GM12865 (cell line): ENCODE measurements around the gene DNAH14.

ENCODE experiments used
- DNase-seq: peaks from one replicate; pipeline ENCODE4 v3.0.0; 2010; ENCODE audit warnings: low read depth
- H3K4me3 ChIP-seq: 2 replicates; pipeline ENCODE4 v1.5.1; 2011; ENCODE audit warnings: mild to moderate bottlenecking, low read depth, low read length, control low read depth
- TF ChIP-seq, protein P1 (sequence below): IDR thresholded peaks from 2 replicates; pipeline ENCODE4 v1.5.1; 2011; ENCODE audit warnings: low read length, control low read depth, low read depth, inconsistent platforms; ENCODE audit not compliant: insufficient read depth; ENCODE audit errors: missing control alignments

The DNAH14 gene

GRCh38 chr1:225342695-225343094 lies 413.2 kb downstream of the DNAH14 start:
- TF ChIP-seq, protein P1, sequence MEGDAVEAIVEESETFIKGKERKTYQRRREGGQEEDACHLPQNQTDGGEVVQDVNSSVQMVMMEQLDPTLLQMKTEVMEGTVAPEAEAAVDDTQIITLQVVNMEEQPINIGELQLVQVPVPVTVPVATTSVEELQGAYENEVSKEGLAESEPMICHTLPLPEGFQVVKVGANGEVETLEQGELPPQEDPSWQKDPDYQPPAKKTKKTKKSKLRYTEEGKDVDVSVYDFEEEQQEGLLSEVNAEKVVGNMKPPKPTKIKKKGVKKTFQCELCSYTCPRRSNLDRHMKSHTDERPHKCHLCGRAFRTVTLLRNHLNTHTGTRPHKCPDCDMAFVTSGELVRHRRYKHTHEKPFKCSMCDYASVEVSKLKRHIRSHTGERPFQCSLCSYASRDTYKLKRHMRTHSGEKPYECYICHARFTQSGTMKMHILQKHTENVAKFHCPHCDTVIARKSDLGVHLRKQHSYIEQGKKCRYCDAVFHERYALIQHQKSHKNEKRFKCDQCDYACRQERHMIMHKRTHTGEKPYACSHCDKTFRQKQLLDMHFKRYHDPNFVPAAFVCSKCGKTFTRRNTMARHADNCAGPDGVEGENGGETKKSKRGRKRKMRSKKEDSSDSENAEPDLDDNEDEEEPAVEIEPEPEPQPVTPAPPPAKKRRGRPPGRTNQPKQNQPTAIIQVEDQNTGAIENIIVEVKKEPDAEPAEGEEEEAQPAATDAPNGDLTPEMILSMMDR, result no peak
- no peak for DNase-seq
- H3K4me3 ChIP-seq, result no peak overlapping the region

DNA sequence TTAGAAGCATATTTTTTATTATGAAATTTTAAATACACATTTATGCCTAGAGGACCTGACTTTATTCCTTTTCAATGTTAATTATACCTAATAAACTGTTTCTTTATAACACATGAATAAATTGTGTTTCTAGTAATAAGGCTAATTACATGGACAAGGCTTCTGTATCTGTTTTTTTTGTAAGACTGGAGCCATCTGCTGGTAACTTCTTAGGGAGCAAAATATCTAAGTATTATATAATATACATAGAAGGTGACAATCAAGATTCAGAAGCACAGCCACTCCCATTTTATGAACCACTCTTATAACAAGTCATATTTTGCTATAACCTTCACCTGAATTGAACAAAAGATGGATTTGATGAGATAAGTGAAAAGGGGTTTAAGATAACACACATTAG lies 414.1 kb downstream of the DNAH14 start:
- DNase-seq, result peak; percentile 7
- TF ChIP-seq, protein P1, result peak; percentile 10
- no peak overlapping the region for H3K4me3 ChIP-seq

DNA sequence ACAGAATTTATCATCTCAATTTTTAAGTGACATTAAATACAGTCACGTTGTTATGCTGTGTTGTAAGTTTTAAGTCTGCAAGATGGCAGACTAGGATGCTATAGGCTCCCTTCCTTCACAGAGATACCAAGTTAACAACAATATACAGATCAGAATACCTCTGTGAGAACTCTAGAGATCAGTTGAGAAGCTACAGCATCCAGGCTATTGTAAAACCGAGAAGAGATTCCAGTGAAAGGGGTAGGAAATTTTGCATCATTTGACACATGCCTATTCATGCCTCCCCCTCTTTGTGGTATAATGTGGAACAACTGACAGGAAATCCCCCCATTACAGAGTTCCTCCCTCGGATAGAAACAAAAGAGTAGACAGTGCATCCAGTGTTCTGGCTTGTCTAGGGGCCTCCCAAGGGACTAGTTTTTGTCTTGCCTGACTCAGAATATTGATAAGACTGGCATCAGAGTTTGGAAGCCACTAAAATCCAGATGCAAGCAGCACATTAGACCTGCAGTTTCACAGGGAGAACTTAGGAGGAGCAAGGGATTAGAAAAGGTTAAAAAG lies 417.7 kb downstream of the DNAH14 start:
- DNase-seq, result peak; percentile 24
- H3K4me3 ChIP-seq, result no peak overlapping the region
- TF ChIP-seq, protein P1, result no peak

DNA sequence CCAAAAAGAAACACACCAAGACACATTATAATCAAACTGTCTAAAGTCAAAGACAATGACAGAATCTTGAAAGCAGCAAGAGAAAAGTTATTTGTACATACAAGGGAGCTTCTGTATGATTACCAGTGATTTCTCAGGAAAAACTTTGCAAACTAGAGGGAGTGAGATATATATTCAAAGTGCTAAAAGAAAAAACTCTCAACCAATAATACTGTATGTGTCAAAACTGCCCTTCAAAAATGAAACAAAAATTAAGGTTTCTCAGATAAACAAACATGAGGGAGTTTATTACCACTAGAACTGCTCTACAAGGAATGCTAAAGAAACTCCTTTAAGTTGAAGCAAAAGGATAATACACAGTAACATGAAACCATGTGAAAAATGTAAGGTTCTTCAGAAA lies 418.9 kb downstream of the DNAH14 start:
- no peak overlapping the region for H3K4me3 ChIP-seq
- no peak for DNase-seq
- TF ChIP-seq, protein P1, result no peak

DNA sequence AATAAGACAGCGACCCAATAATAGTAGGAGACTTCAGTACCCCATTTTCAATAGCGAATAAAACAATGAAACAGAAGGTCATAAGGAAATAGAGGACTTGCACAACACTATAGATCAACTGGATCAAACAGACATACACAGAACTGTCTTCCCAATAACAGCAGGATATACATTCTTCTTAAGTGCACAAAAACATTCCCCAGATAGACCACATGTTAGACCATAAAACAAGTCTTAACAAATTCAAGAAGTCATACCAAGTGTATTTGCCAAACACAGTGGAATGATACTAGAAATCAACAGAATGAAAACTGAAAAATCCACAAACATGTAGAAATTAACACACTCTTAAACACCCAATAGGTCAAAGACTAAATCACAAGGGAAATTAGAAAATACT lies 420.4 kb downstream of the DNAH14 start:
- no peak overlapping the region for H3K4me3 ChIP-seq
- no peak for DNase-seq
- TF ChIP-seq, protein P1, result no peak

- no peak for DNase-seq
- TF ChIP-seq, protein P1, result no peak
- H3K4me3 ChIP-seq, result no peak overlapping the region
Measured at GRCh38 chr1:225350872-225351271, 421.4 kb downstream of the DNAH14 start.

GRCh38 chr1:225354906-225355305 lies 425.4 kb downstream of the DNAH14 start:
- H3K4me3 ChIP-seq, result no peak overlapping the region
- TF ChIP-seq, protein P1, result no peak
- DNase-seq, result no peak
